HepG2 (cell line): Measurements from ENCODE around the gene LAIR1. TPM values are rescaled to one million over a fixed set of nuclear protein-coding genes. Genes with fewer than 3 reads are reported as not detected.
"Not testable (repeated sequence)": the region's sequence is repeated elsewhere in the genome, so short reads cannot be mapped to it uniquely, and the experiment has no call there.

Experiments
- ATAC-seq: fragments of 200-7000 bp; cut with Tn5 transposase; 3 replicates; pipeline ENCODE4 v1.9.1; 2020; ENCODE audit warnings: mild to moderate bottlenecking, moderate library complexity
- BruUV-seq: library from RNA; stranded (reverse); fragments of 400-500 nt; replicated peaks from 2 replicates; lab custom pipeline; 2021; lab: Mats Ljungman, UMichigan
- CTCF ChIA-PET: fragments of 300-600 bp; formaldehyde crosslinking; extraction: SDS; loops from one replicate; lab custom pipeline; 2021; ENCODE audit warnings: low total read pairs, inconsistent platforms, low intra/inter-chr PET ratio; lab: Yijun Ruan, JAX
- POLR2A ChIA-PET: fragments of 350-600 bp; sonication (Branson Sonifier 250); formaldehyde crosslinking; loops from one replicate; lab custom pipeline; 2020; ENCODE audit warnings: antibody characterized with exemption, inconsistent platforms; lab: Yijun Ruan, JAX
- DNase-seq: peaks from one replicate; pipeline ENCODE4 v3.0.0-alpha.2; 2015; ENCODE audit warnings: low spot score
- FAIRE-seq: peaks from 3 replicates; lab custom pipeline; 2011; peaks lifted over from hg19 to GRCh38; lab: Jason Lieb, UNC
- H2AFZ ChIP-seq: one replicate; pipeline ENCODE4 v1.6.1; 2011; ENCODE audit warnings: low read length, inconsistent platforms
- H3K27ac ChIP-seq: fragments of 300-600 bp; 3 replicates; pipeline ENCODE4 v1.8.0; 2011; ENCODE audit warnings: mixed run types, mild to moderate bottlenecking, mixed read lengths, low read length, inconsistent platforms; ENCODE audit not compliant: insufficient read depth; ENCODE audit errors: extremely low read length
- H3K27me3 ChIP-seq, 2 experiments: fragments of 200-600 bp in 1 of 2; 2 replicates in 1 of 2; 3 replicates in 1 of 2; pipeline versions ENCODE4 v1.6.0 to v1.8.0; 2011; ENCODE audit warnings: low read length in 2 of 2, mild to moderate bottlenecking in 2 of 2, moderate library complexity in 2 of 2, inconsistent platforms in 1 of 2; ENCODE audit not compliant: insufficient read depth in 2 of 2, control insufficient read depth in 1 of 2
- H3K36me3 ChIP-seq, 2 experiments: fragments of 200-600 bp in 1 of 2; replicated peaks in 1 of 2; 2 replicates in 1 of 2; 3 replicates in 1 of 2; pipeline versions ENCODE4 v1.5.1 to v1.8.0; 2011; ENCODE audit warnings: low read length in 2 of 2, inconsistent platforms in 1 of 2; ENCODE audit not compliant: insufficient read depth in 2 of 2, control insufficient read depth in 1 of 2
- H3K4me1 ChIP-seq: 2 replicates; pipeline ENCODE4 v1.5.1; 2012; ENCODE audit warnings: low read length, inconsistent platforms; ENCODE audit not compliant: insufficient read depth
- H3K4me2 ChIP-seq: 2 replicates; pipeline ENCODE4 v1.6.0; 2011; ENCODE audit warnings: low read depth, low read length, inconsistent platforms
- H3K4me3 ChIP-seq, 3 experiments: fragments of 200-600 bp in 1 of 3; sonication (generic), shearing (Covaris generic) in 1 of 3; replicated peaks in 1 of 3; 2 replicates each; pipeline ENCODE4 v1.5.1; 2011 to 2016; ENCODE audit warnings: low read length in 3 of 3, inconsistent platforms in 2 of 3, low read depth in 2 of 3, mild to moderate bottlenecking in 2 of 3, control low read depth in 1 of 3, mixed read lengths in 1 of 3; ENCODE audit not compliant: insufficient read depth in 1 of 3
- H3K79me2 ChIP-seq: one replicate; pipeline ENCODE4 v1.6.1; 2011; ENCODE audit warnings: low read length, inconsistent platforms; ENCODE audit not compliant: insufficient read depth
- H3K9ac ChIP-seq: 2 replicates; pipeline ENCODE4 v1.6.0; 2011; ENCODE audit warnings: mild to moderate bottlenecking, low read depth, low read length, inconsistent platforms; ENCODE audit not compliant: insufficient read depth
- H3K9me3 ChIP-seq: 2 replicates; pipeline ENCODE4 v1.5.1; 2012; ENCODE audit warnings: mild to moderate bottlenecking, low read length
- H4K20me1 ChIP-seq: 2 replicates; pipeline ENCODE4 v1.6.0; 2011; ENCODE audit warnings: inconsistent platforms, mild to moderate bottlenecking, low read length, moderate library complexity; ENCODE audit not compliant: insufficient read depth
- MNT ChIP-seq: fragments of 450-650 bp; IDR thresholded peaks from 2 replicates; pipeline ENCODE4 v1.6.1; 2016
- MXD4 ChIP-seq: IDR thresholded peaks from 2 replicates; pipeline ENCODE4 v1.6.1; 2016; ENCODE audit warnings: mild to moderate bottlenecking, missing biosample characterization, missing genetic modification reagents
- ZBTB21 ChIP-seq: sonication (generic); formaldehyde crosslinking; IDR thresholded peaks from 2 replicates; pipeline ENCODE4 v1.4.0; 2020; ENCODE audit warnings: missing genetic modification reagents
- ZNF577 ChIP-seq: sonication (generic); formaldehyde crosslinking; IDR thresholded peaks from 2 replicates; pipeline ENCODE4 v1.4.0; 2020; ENCODE audit warnings: mild to moderate bottlenecking, low read depth, missing genetic modification reagents, borderline replicate concordance
- WGBS: methylation state at CpG from one replicate; pipeline ENCODE4 v1.1.6; 2017; ENCODE audit warnings: low lambda C conversion rate; 5-methylcytosine and 5-hydroxymethylcytosine counted together
- in situ Hi-C: cut with HindIII; loops from 2 replicates; pipeline ENCODE4 v1.10.0; 2017; ENCODE audit warnings: low pct_unique_long_range_greater_than_20kb; ENCODE audit not compliant: extremely low pct_ligation_motif_present
- intact Hi-C: fragments of 100-400 bp; cut with micrococcal nuclease; formaldehyde crosslinking; loops from one replicate; pipeline ENCODE4 v1.10.0; 2022; ENCODE audit not compliant: unreplicated experiment
- polyA plus RNA-seq, 8 experiments: library from polyadenylated mRNA; depleted of rRNA in 3 of 8; stranded (reverse) in 7 of 8; unstranded in 1 of 8; fragments of >200 nt; fragmentation: Illumina TruSeq in 4 of 8; extraction: Trizol in 4 of 8; gene quantifications; 2 replicates each; pipeline versions ENCODE4 v1.2.1 to v1.2.3, GENCODE V29; 2011 to 2016; ENCODE audit warnings: low read depth in 4 of 8, missing spikeins in 1 of 8, mixed read lengths in 1 of 8; ENCODE audit not compliant: insufficient read depth in 1 of 8
- total RNA-seq, 5 experiments: library from RNA; depleted of rRNA; stranded (reverse); fragments of >200 nt; fragmentation: Illumina TruSeq; extraction: Trizol; gene quantifications; 2 replicates each; pipeline ENCODE4 v1.2.3, GENCODE V29; 2016; ENCODE audit warnings: low read depth in 1 of 5

LAIR1 gene
- total and polyA plus RNA-seq, 2 of the 13 experiments (the other 11 are each of a cell fraction or from before 2014, with no cell fraction given) = 0.75 to 1.2 TPM

- TF ChIP-seq MXD4 = no peak
- TF ChIP-seq ZBTB21 (CRISPR knock-in tag) = no peak
- no peak for TF ChIP-seq ZNF577
- TF ChIP-seq, all 625 proteins: peak for 0
Measured at GRCh38 chr19:54329476-54330165, 35.1 kb downstream of the LAIR1 start (continued).

- ATAC-seq, DNase-seq, CTCF ChIA-PET, POLR2A ChIA-PET, H3K9ac ChIP-seq, H3K9me3 ChIP-seq, H3K79me2 ChIP-seq, BruUV-seq, H3K27ac ChIP-seq, in situ Hi-C loops, H4K20me1 ChIP-seq, H3K36me3 ChIP-seq, H3K4me3 ChIP-seq, H2AFZ ChIP-seq, H3K4me1 ChIP-seq, intact Hi-C loops, H3K27me3 ChIP-seq, FAIRE-seq, H3K4me2 ChIP-seq: not testable (repeated sequence)
- WGBS = 15% methylated on average over 5 of the region's 5 CpGs
- peak; percentile 76 for TF ChIP-seq MNT
Measured at GRCh38 chr19:54328781-54329180, 36.0 kb downstream of the LAIR1 start.
